GM21447 (cell line): ENCODE measurements around the gene POLE.
"Not testable (repeated sequence)": the region's sequence is repeated elsewhere in the genome, so short reads cannot be mapped to it uniquely, and the experiment has no call there.

Experiments used
- ATAC-seq: cut with Tn5 transposase; IDR thresholded peaks from one replicate; pipeline ENCODE4 v1.9.1; 2021; ENCODE audit not compliant: unreplicated experiment

The POLE gene

GRCh38 chr12:132717531-132718387 lies 30.6 kb upstream of the POLE start:
- no peak for ATAC-seq

- ATAC-seq: no peak
These were observed 29.9 kb upstream of the POLE start for GRCh38 chr12:132717011-132717410.

- no peak for ATAC-seq
These were observed 29.2 kb upstream of the POLE start for GRCh38 chr12:132716356-132716755.

GRCh38 chr12:132715874-132716273 lies 28.7 kb upstream of the POLE start:
- no peak for ATAC-seq

- ATAC-seq: no peak
These were observed 26.0 kb upstream of the POLE start for GRCh38 chr12:132713123-132713522.

- ATAC-seq: peak; percentile 12
These were observed 24.1 kb upstream of the POLE start for GRCh38 chr12:132711080-132711843.

GRCh38 chr12:132710405-132711079 lies 23.4 kb upstream of the POLE start, which contains the start of gene PGAM5:
PGAM5 (plus strand) TSS chr12:132710842; CDS start chr12:132710877, 35 bp downstream.
- ATAC-seq: peak; percentile 77

- ATAC-seq: peak; percentile 24
These were observed 22.9 kb upstream of the POLE start for GRCh38 chr12:132710043-132710404.

- ATAC-seq: no peak
These were observed 21.0 kb upstream of the POLE start for GRCh38 chr12:132708150-132708549.

GRCh38 chr12:132707241-132707640 lies 20.1 kb upstream of the POLE start:
- no peak for ATAC-seq

- no peak for ATAC-seq
These were observed 16.5 kb upstream of the POLE start for GRCh38 chr12:132703641-132704040.

- no peak for ATAC-seq
These were observed 15.5 kb upstream of the POLE start for GRCh38 chr12:132702640-132703039.

- no peak for ATAC-seq
These were observed 13.2 kb upstream of the POLE start for GRCh38 chr12:132700212-132700822.

GRCh38 chr12:132698341-132698740 lies 11.2 kb upstream of the POLE start:
- no peak for ATAC-seq

- ATAC-seq: no peak
These were observed 8.3 kb upstream of the POLE start for GRCh38 chr12:132695431-132695830.

GRCh38 chr12:132694888-132695287 lies 7.7 kb upstream of the POLE start:
- not testable (repeated sequence) for ATAC-seq

GRCh38 chr12:132692030-132692429 lies 4.9 kb upstream of the POLE start:
- not testable (repeated sequence) for ATAC-seq

GRCh38 chr12:132690112-132690511 lies 3.0 kb upstream of the POLE start:
- no peak for ATAC-seq

- ATAC-seq: no peak
These were observed 2.1 kb upstream of the POLE start for GRCh38 chr12:132689227-132689626.

- ATAC-seq: peak; percentile 21
These were observed 324 bp downstream of the POLE start for GRCh38 chr12:132686825-132687210.

- ATAC-seq: no peak
These were observed 1.7 kb downstream of the POLE start for GRCh38 chr12:132685400-132685799.
